Nephron progenitor cell (in vitro differentiated cells): Measurements from ENCODE around the gene GZMA.
"Not testable (repeated sequence)": the region's sequence is repeated elsewhere in the genome, so short reads cannot be mapped to it uniquely, and the experiment has no call there.

ENCODE experiments used
- DNase-seq: peaks from one replicate; pipeline ENCODE4 v3.0.0; 2021
- H3K27ac Mint-ChIP-seq: 2 replicates; pipeline ENCODE4 v1.8.0; 2021; ENCODE audit warnings: mild to moderate bottlenecking, moderate library complexity, mixed read lengths
- H3K27me3 Mint-ChIP-seq: 2 replicates; pipeline ENCODE4 v1.8.0; 2021; ENCODE audit warnings: mild to moderate bottlenecking, low read depth, mixed read lengths; ENCODE audit not compliant: poor library complexity
- H3K36me3 Mint-ChIP-seq: 2 replicates; pipeline ENCODE4 v1.8.0; 2021; ENCODE audit warnings: low read depth, mixed read lengths
- H3K4me1 Mint-ChIP-seq: 2 replicates; pipeline ENCODE4 v1.8.0; 2021; ENCODE audit warnings: mixed read lengths
- H3K4me3 Mint-ChIP-seq: 2 replicates; pipeline ENCODE4 v1.8.0; 2021; ENCODE audit warnings: mild to moderate bottlenecking, moderate library complexity, mixed read lengths
- H3K9me3 Mint-ChIP-seq: 2 replicates; pipeline ENCODE4 v1.8.0; 2021; ENCODE audit warnings: mild to moderate bottlenecking, moderate library complexity, mixed read lengths
- CTCF ChIP-seq: fragments of 200-600 bp; sonication (generic); IDR thresholded peaks from 2 replicates; pipeline ENCODE4 v1.5.0; 2021; ENCODE audit warnings: antibody characterized with exemption

GZMA gene

GRCh38 chr5:55066277-55066676 lies 36.2 kb upstream of the GZMA start:
- TF ChIP-seq CTCF = no peak
- Mint-ChIP-seq H3K27me3 (peaks cover 8% of the 10 kb centered on the region), H3K27ac (no peak overlapping the region), H3K36me3 (no peaks in the 10 kb centered on the region), H3K4me3 (no peak overlapping the region), H3K9me3 (peaks cover 9% of the 10 kb centered on the region), H3K4me1 (no peaks in the 10 kb centered on the region)
- DNase-seq = no peak

GRCh38 chr5:55070968-55071367 lies 31.5 kb upstream of the GZMA start:
- TF ChIP-seq CTCF = no peak
- Mint-ChIP-seq H3K4me3 (no peak overlapping the region), H3K27ac (no peak overlapping the region), H3K36me3 (no peaks in the 10 kb centered on the region), H3K27me3 (peaks cover 10% of the 10 kb centered on the region), H3K4me1 (no peaks in the 10 kb centered on the region), H3K9me3 (no peaks in the 10 kb centered on the region)
- no peak for DNase-seq

GRCh38 chr5:55071413-55071812 lies 31.0 kb upstream of the GZMA start:
- no peaks in the 10 kb centered on the region for H3K36me3 Mint-ChIP-seq
- peaks cover 10% of the 10 kb centered on the region for H3K27me3 Mint-ChIP-seq
- H3K27ac Mint-ChIP-seq = no peak overlapping the region
- no peak for TF ChIP-seq CTCF
- no peaks in the 10 kb centered on the region for H3K9me3 Mint-ChIP-seq
- no peaks in the 10 kb centered on the region for H3K4me1 Mint-ChIP-seq
- no peak for DNase-seq
- no peak overlapping the region for H3K4me3 Mint-ChIP-seq

- no peaks in the 10 kb centered on the region for H3K4me1 Mint-ChIP-seq
Measured at GRCh38 chr5:55072666-55073065, 29.8 kb upstream of the GZMA start.

GRCh38 chr5:55073211-55073610 lies 29.2 kb upstream of the GZMA start:
- peaks cover 10% of the 10 kb centered on the region for H3K9me3 Mint-ChIP-seq
- H3K36me3 Mint-ChIP-seq = no peaks in the 10 kb centered on the region
- H3K4me1 Mint-ChIP-seq = no peaks in the 10 kb centered on the region
- H3K27me3 Mint-ChIP-seq = peaks cover 10% of the 10 kb centered on the region
- DNase-seq = no peak
- no peak for TF ChIP-seq CTCF
- H3K27ac Mint-ChIP-seq = no peak overlapping the region
- H3K4me3 Mint-ChIP-seq = no peak overlapping the region

More at GRCh38 chr5:55072666-55073065, 29.8 kb upstream of the GZMA start:
- H3K27ac Mint-ChIP-seq = no peak overlapping the region
- no peak for TF ChIP-seq CTCF
- no peak for DNase-seq
- peaks cover 10% of the 10 kb centered on the region for H3K27me3 Mint-ChIP-seq
- no peaks in the 10 kb centered on the region for H3K36me3 Mint-ChIP-seq
- H3K9me3 Mint-ChIP-seq = peaks cover 5% of the 10 kb centered on the region
- H3K4me3 Mint-ChIP-seq = no peak overlapping the region

GRCh38 chr5:55081541-55081940 lies 20.9 kb upstream of the GZMA start:
- DNase-seq = no peak
- Mint-ChIP-seq H3K4me3 (no peak overlapping the region), H3K27ac (no peak overlapping the region), H3K9me3 (peaks cover 79% of the 10 kb centered on the region), H3K4me1 (no peaks in the 10 kb centered on the region), H3K36me3 (peaks cover 6% of the 10 kb centered on the region), H3K27me3 (peaks cover 7% of the 10 kb centered on the region)
- no peak for TF ChIP-seq CTCF

GRCh38 chr5:55089301-55089700 lies 13.1 kb upstream of the GZMA start:
- DNase-seq, H3K4me1 Mint-ChIP-seq, H3K36me3 Mint-ChIP-seq, H3K27me3 Mint-ChIP-seq, H3K4me3 Mint-ChIP-seq, H3K27ac Mint-ChIP-seq: not testable (repeated sequence)
- peaks cover 21% of the 10 kb centered on the region for H3K9me3 Mint-ChIP-seq

- not testable (repeated sequence) for H3K36me3 Mint-ChIP-seq, H3K9me3 Mint-ChIP-seq, H3K4me3 Mint-ChIP-seq, H3K27ac Mint-ChIP-seq, DNase-seq, H3K4me1 Mint-ChIP-seq, H3K27me3 Mint-ChIP-seq
Measured at GRCh38 chr5:55091011-55091410, 11.4 kb upstream of the GZMA start.
